GM12801 (cell line): ENCODE data around the gene ANAPC7.

ENCODE experiments used
- TF ChIP-seq, protein P1 (sequence below): IDR thresholded peaks from one replicate; pipeline ENCODE4 v1.5.1; 2011; ENCODE audit warnings: control low read depth; ENCODE audit not compliant: insufficient read length; ENCODE audit errors: extremely low read depth

The ANAPC7 gene

DNA sequence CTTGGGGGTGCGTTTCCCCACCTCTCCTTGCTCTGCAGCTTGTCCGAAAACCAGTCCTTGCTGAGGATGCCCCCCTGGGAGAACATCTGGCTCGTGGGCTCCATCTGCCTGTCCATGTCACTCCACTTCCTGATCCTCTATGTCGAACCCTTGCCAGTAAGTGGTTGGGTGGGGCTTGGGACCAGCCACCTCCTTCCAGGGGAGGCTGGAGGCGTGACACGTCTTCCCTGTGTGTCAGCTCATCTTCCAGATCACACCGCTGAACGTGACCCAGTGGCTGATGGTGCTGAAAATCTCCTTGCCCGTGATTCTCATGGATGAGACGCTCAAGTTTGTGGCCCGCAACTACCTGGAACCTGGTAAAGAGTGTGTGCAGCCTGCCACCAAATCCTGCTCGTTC is 57.5 kb downstream of the ANAPC7 start:
- TF ChIP-seq, protein P1, sequence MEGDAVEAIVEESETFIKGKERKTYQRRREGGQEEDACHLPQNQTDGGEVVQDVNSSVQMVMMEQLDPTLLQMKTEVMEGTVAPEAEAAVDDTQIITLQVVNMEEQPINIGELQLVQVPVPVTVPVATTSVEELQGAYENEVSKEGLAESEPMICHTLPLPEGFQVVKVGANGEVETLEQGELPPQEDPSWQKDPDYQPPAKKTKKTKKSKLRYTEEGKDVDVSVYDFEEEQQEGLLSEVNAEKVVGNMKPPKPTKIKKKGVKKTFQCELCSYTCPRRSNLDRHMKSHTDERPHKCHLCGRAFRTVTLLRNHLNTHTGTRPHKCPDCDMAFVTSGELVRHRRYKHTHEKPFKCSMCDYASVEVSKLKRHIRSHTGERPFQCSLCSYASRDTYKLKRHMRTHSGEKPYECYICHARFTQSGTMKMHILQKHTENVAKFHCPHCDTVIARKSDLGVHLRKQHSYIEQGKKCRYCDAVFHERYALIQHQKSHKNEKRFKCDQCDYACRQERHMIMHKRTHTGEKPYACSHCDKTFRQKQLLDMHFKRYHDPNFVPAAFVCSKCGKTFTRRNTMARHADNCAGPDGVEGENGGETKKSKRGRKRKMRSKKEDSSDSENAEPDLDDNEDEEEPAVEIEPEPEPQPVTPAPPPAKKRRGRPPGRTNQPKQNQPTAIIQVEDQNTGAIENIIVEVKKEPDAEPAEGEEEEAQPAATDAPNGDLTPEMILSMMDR: no peak

DNA sequence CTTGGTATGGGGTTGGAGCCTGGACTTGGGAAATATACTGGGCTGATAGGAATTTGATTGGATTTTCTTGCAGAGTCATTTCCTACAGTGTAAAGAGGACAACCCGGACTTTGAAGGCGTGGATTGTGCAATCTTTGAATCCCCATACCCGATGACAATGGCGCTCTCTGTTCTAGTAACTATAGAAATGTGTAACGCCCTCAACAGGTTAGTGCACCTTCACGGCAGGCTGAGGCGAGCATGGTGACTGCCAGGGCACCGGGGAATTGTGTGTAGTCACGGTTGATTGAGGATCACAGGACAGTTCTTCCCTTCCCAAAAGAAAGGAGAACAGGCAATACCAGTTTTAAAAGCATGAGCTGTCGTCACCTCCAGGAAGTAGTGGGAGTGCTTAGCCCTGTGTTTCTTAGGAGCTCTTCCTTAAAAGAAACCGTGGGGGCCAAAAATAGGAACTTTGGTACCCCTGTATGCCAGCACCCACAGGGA is 58.3 kb downstream of the ANAPC7 start:
- TF ChIP-seq, protein P1: no peak

DNA sequence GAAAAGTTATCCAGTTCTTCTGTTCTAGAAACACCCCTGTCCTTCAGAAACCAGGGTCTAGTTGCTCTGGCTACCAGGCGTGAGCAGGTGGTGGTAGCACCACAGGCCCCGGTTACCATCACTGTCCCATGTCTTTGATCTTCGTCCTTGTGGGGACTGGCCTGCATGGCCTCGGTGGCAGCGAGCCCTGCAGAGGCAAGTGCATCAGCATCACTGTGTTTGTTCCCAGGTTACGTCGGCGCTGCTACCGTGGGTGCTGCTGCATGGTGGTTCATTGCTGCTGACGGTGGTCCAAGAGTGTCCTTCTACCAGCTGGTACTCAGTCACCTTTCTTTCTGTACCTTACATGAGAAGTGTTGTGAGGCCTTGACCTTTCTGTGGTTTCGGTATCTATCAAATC is 58.9 kb downstream of the ANAPC7 start:
- TF ChIP-seq, protein P1: no peak

DNA sequence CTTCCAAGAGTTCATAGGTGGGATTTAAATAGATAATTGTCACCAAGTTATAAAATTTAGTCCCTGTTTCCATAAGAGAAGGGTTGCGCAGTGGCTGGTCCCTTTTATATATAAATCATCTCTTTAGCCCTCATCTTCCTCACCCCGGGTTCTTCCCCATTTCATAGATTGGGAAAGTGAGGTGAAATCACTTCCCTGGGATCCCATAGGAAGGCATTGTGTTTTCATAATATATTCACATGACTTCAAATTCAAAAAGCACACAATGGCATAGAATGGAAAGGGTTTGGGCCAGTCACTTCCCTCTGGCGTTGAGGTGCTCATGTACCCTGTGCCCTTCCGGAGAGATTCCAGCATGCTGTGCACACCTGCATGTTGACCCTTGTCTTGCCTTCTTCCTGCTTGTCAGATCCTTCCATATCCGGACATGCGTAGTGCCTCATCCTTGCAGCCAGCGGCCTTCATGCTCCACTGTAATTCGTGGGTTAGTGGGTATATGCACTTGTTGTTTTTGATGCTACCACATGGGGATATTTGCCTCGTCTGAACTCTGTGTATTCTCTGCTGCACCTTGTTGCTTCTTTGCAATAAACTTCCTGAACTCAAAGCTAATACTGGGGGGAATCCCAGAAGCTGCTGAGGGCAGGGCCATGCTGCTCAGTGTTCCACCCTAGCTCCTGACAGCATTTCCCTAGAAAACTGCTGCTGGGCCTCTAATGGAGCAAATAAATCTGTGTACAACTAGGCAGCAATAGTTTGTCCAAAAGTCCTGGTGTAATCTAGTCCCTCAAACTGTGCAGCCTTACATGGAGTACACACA is 59.6 kb downstream of the ANAPC7 start:
- TF ChIP-seq, protein P1: no peak

DNA sequence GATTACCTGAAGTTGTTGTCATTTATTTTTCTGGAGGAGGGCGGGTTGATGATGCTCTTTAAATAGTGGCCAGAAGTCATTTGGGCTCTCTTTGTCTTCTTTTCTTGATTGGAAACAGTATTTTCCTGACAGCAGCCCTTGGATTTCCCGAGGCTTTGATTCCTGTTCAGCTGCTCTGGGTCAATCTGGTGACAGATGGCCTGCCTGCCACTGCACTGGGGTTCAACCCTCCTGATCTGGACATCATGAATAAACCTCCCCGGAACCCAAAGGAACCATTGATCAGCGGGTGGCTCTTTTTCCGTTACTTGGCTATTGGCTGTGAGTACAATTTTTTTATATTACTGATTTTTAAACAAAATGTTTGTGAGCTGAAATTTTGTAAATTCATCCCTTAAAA is 60.4 kb downstream of the ANAPC7 start:
- TF ChIP-seq, protein P1: no peak

DNA sequence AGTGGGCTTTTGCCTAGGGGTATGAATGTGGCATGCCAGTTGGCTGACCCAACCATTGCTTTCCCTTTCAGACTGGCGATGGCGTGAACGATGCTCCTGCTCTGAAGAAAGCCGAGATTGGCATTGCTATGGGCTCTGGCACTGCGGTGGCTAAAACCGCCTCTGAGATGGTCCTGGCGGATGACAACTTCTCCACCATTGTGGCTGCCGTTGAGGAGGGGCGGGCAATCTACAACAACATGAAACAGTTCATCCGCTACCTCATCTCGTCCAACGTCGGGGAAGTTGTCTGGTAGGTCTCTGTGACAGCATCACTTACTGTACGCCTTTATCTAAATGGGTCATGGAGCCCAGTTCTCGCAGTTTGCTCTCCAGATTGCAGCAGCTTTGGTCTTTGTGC is 61.4 kb downstream of the ANAPC7 start:
- TF ChIP-seq, protein P1: no peak

DNA sequence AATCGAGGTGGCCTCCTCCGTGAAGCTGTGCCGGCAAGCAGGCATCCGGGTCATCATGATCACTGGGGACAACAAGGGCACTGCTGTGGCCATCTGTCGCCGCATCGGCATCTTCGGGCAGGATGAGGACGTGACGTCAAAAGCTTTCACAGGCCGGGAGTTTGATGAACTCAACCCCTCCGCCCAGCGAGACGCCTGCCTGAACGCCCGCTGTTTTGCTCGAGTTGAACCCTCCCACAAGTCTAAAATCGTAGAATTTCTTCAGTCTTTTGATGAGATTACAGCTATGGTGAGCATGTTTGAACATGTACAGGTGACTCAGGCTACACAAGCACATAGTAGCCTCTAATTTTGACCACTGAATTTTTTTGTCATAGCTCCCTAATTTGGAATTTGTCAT is 62.8 kb downstream of the ANAPC7 start:
- TF ChIP-seq, protein P1: no peak
